ENCODE data around the gene ELP6.

- TF ChIP-seq CTCF (IDR thresholded peaks at IDR 0.05) (no peak), POLR2A (IDR thresholded peaks at IDR 0.05) (no peak)
Observed at GRCh38 chr3:47520756-47521155, 7.2 kb upstream of the ELP6 start.
